Neuron (in vitro differentiated cells): ENCODE measurements around the gene OXSR1.

Experiments used
- H2AFZ ChIP-seq: one replicate; pipeline ENCODE4 v1.6.1; 2013; ENCODE audit warnings: low read depth, mild to moderate bottlenecking, inconsistent platforms, low read length, moderate library complexity
- H3K27me3 ChIP-seq: one replicate; pipeline ENCODE4 v1.6.1; 2013; ENCODE audit warnings: low read length; ENCODE audit not compliant: insufficient read depth
- H3K36me3 ChIP-seq: one replicate; pipeline ENCODE4 v1.6.1; 2013; ENCODE audit warnings: low read length; ENCODE audit not compliant: insufficient read depth
- H3K4me1 ChIP-seq: one replicate; pipeline ENCODE4 v1.6.1; 2013; ENCODE audit warnings: low read length; ENCODE audit not compliant: insufficient read depth
- H3K4me3 ChIP-seq: 2 replicates; pipeline ENCODE4 v1.5.1; 2013; ENCODE audit warnings: mild to moderate bottlenecking, low read length, moderate library complexity
- H3K9me3 ChIP-seq: one replicate; pipeline ENCODE4 v1.6.1; 2013; ENCODE audit warnings: low read length

OXSR1 gene

DNA sequence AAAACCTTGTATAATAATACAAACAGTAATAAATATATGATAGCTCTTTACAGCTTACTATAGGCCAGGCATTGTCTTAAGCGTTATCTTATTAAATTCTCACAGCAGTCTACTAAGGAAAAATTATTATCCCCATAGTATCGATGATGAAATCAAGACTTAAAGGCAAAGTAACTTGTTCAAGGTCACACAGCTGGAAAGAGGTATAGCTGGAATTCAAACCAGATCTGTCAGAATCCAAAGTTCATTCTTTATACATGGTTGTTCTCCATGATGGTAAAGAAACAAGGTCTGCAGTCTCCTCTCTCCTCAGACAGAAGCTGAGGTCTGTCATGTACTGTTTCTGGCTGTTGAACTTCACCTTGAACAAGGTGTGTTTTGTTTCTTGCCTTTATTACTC, 84.9 kb downstream of the OXSR1 start:
- Histone ChIP-seq H3K4me3 (no peak overlapping the region), H2AFZ (no peak overlapping the region), H3K36me3 (peaks cover 71% of the 10 kb centered on the region), H3K27me3 (no peaks in the 10 kb centered on the region), H3K4me1 (peaks cover 22% of the 10 kb centered on the region), H3K9me3 (peaks cover 2% of the 10 kb centered on the region)

DNA sequence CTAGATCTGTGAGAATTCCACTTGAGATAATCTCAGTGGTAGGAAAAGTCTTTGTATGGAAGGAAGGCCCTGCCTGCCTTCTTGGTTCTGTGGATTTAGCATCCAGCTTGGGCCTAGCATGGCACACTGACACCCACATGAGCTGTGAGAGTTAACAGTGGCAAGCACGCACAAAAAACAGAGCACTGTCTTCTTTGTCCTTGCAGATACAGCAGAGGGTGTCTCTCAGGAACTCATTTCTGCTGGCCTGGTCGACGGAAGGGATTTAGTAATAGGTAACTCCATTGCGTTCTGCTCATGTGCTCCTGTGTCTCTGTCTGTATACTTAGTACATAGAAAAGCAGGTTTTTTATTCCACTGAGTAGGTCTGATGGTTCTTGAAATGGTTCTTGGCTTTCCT, 85.9 kb downstream of the OXSR1 start:
- Histone ChIP-seq H2AFZ (no peak overlapping the region), H3K4me1 (peaks cover 22% of the 10 kb centered on the region), H3K27me3 (no peaks in the 10 kb centered on the region), H3K9me3 (peaks cover 2% of the 10 kb centered on the region), H3K4me3 (no peak overlapping the region), H3K36me3 (peaks cover 66% of the 10 kb centered on the region)

DNA sequence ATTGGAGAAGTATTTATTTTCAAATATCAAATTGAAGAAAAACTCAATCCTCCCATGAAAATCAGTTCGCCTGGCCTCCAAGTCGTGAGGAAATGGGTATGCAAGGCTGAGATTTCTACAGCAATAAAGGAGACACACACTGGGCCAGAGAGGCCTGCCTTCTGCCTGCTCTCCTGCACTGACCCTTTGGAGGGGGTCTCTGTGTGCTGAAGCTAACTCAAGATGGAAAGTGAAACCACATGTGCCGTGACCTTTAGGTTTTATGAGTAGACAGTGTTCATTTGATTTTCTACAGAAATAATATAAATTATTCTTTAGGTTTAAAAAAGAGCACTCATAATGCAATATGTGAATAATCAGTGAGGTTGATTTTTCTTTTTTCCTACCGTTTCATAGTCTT, 88.4 kb downstream of the OXSR1 start:
- peaks cover 49% of the 10 kb centered on the region for H3K36me3 ChIP-seq

GRCh38 chr3:38254872-38255271, 89.5 kb downstream of the OXSR1 start:
- Histone ChIP-seq H3K4me1 (peaks cover 25% of the 10 kb centered on the region), H3K36me3 (peaks cover 37% of the 10 kb centered on the region), H3K27me3 (no peaks in the 10 kb centered on the region), H3K9me3 (peaks cover 2% of the 10 kb centered on the region), H2AFZ (no peak overlapping the region), H3K4me3 (no peak overlapping the region)

More for the DNA sequence above, 88.4 kb downstream of the OXSR1 start:
- Histone ChIP-seq H3K27me3 (no peaks in the 10 kb centered on the region), H2AFZ (no peak overlapping the region), H3K4me3 (no peak overlapping the region), H3K9me3 (peaks cover 2% of the 10 kb centered on the region), H3K4me1 (peaks cover 25% of the 10 kb centered on the region)

- peaks cover 2% of the 10 kb centered on the region for H3K9me3 ChIP-seq
- H3K36me3 ChIP-seq = peaks cover 30% of the 10 kb centered on the region
- H3K4me3 ChIP-seq = no peak overlapping the region
- H2AFZ ChIP-seq = no peak overlapping the region
- no peaks in the 10 kb centered on the region for H3K27me3 ChIP-seq
- H3K4me1 ChIP-seq = peaks cover 25% of the 10 kb centered on the region
Measured at GRCh38 chr3:38255627-38256026, 90.3 kb downstream of the OXSR1 start.

GRCh38 chr3:38257583-38257982, 92.2 kb downstream of the OXSR1 start:
- Histone ChIP-seq H3K4me3 (no peak overlapping the region), H3K9me3 (peaks cover 5% of the 10 kb centered on the region), H3K4me1 (peaks cover 10% of the 10 kb centered on the region), H3K36me3 (peaks cover 23% of the 10 kb centered on the region), H3K27me3 (no peaks in the 10 kb centered on the region), H2AFZ (no peak overlapping the region)

- Histone ChIP-seq H3K9me3 (peaks cover 3% of the 10 kb centered on the region), H3K27me3 (no peaks in the 10 kb centered on the region), H3K4me1 (peaks cover 20% of the 10 kb centered on the region)
Measured at GRCh38 chr3:38260474-38260873, 95.1 kb downstream of the OXSR1 start.

DNA sequence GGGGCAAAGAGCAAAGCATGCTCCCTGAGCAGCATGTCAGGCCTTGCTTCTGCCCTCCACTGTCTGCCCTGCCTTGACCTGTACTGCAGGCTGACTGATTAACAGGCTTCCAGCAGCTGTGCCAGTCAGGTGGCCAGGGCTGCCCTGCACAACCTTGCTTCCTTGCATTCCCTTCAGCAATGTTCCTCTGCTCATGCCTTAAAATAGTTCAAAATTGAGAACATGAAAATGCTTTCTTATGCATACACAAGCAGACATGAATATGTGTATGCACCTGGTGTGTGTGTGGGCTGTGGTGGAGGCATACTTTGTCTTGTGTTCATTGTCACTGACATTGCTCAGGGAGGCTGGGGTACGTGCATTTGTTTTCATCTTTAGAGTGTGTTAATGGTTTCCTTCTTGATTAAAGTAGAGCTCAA, 99.0 kb downstream of the OXSR1 start:
- no peak overlapping the region for H2AFZ ChIP-seq
- H3K4me1 ChIP-seq = peaks cover 12% of the 10 kb centered on the region
- no peaks in the 10 kb centered on the region for H3K27me3 ChIP-seq
- no peaks in the 10 kb centered on the region for H3K36me3 ChIP-seq
- no peak overlapping the region for H3K4me3 ChIP-seq
- peaks cover 3% of the 10 kb centered on the region for H3K9me3 ChIP-seq

More at GRCh38 chr3:38260474-38260873, 95.1 kb downstream of the OXSR1 start:
- no peak overlapping the region for H2AFZ ChIP-seq
- no peak overlapping the region for H3K4me3 ChIP-seq
- H3K36me3 ChIP-seq = no peaks in the 10 kb centered on the region

DNA sequence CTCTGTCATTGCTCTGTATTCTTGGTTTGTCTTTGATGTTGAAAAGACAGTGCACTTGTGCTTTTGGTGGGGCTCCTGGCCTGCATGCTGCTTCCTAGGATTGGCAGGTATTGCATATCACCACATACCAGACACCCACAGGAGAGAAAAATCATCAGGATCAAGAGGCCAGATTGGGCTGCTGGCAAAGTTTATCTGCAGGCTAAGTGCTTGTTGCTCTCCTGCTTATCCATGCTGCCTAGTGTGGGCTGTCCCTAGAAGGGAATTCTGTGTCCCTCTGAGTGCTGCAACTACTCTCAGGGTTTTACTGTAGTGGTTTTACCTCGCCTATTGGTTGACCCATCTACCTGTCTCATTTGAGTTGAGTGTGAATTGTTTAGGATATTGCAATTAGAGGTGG, 99.4 kb downstream of the OXSR1 start:
- Histone ChIP-seq H3K4me1 (peaks cover 12% of the 10 kb centered on the region), H3K36me3 (no peaks in the 10 kb centered on the region), H3K9me3 (peaks cover 3% of the 10 kb centered on the region), H3K4me3 (no peak overlapping the region), H2AFZ (no peak overlapping the region), H3K27me3 (no peaks in the 10 kb centered on the region)

- no peak within 1 kb of the TSS for H2AFZ ChIP-seq
- peaks cover 3% of the 10 kb centered on the region for H3K9me3 ChIP-seq
- H3K4me1 ChIP-seq = peaks cover 12% of the 10 kb centered on the region
- no peaks in the 10 kb centered on the region for H3K36me3 ChIP-seq
- no peaks in the 10 kb centered on the region for H3K27me3 ChIP-seq
- no peak within 1 kb of the TSS for H3K4me3 ChIP-seq
Measured at GRCh38 chr3:38265604-38266307, 100.4 kb downstream of the OXSR1 start, which contains the start of gene SLC22A13. TSS of gene SLC22A13 (plus strand) at chr3:38265812. CDS start at chr3:38265861, 49 bp downstream.

GRCh38 chr3:38266810-38267209, 101.5 kb downstream of the OXSR1 start:
- Histone ChIP-seq H3K9me3 (peaks cover 2% of the 10 kb centered on the region), H3K4me3 (no peak overlapping the region), H2AFZ (no peak overlapping the region), H3K36me3 (no peaks in the 10 kb centered on the region), H3K4me1 (peaks cover 12% of the 10 kb centered on the region), H3K27me3 (no peaks in the 10 kb centered on the region)

GRCh38 chr3:38267662-38268061, 102.3 kb downstream of the OXSR1 start:
- H3K36me3 ChIP-seq = no peaks in the 10 kb centered on the region
- H3K9me3 ChIP-seq = no peaks in the 10 kb centered on the region
- H2AFZ ChIP-seq = no peak overlapping the region
- no peak overlapping the region for H3K4me3 ChIP-seq
- H3K4me1 ChIP-seq = peaks cover 20% of the 10 kb centered on the region
- no peaks in the 10 kb centered on the region for H3K27me3 ChIP-seq

DNA sequence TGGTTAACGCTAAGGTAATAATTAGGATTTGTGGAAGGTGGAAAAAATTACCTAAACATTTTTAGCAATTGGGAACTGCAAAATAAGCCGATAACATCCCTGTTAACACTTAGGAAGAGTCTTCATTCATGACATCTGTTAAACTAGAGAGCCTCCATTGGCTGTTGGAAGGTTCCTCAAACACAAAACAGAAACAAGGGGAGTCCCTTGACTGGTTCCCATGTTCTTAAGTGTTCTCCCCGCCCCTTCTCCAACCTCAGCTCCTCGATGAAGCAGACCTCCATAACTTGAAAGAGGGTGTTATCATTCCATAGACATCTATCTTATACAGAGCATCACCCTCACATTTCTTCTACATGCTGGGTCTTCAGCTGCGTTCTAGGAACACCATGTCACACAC, 102.8 kb downstream of the OXSR1 start:
- no peaks in the 10 kb centered on the region for H3K36me3 ChIP-seq
- no peaks in the 10 kb centered on the region for H3K9me3 ChIP-seq
- peaks cover 20% of the 10 kb centered on the region for H3K4me1 ChIP-seq
- H2AFZ ChIP-seq = no peak overlapping the region
- H3K4me3 ChIP-seq = no peak overlapping the region
- H3K27me3 ChIP-seq = no peaks in the 10 kb centered on the region

- no peaks in the 10 kb centered on the region for H3K27me3 ChIP-seq
- peaks cover 18% of the 10 kb centered on the region for H3K4me1 ChIP-seq
- H2AFZ ChIP-seq = no peak overlapping the region
- H3K9me3 ChIP-seq = no peaks in the 10 kb centered on the region
- H3K36me3 ChIP-seq = no peaks in the 10 kb centered on the region
- no peak overlapping the region for H3K4me3 ChIP-seq
Measured at GRCh38 chr3:38268522-38268921, 103.2 kb downstream of the OXSR1 start.
